K562 (cell line): ENCODE data around the gene EIF4E2. TPM values are rescaled to one million over a fixed set of nuclear protein-coding genes. Genes with fewer than 3 reads are reported as not detected.

Source experiments
- BHLHE40 ChIP-seq: IDR thresholded peaks from 2 replicates; pipeline ENCODE4 v1.6.1; 2011; ENCODE audit warnings: low read length, improper control_type of control experiment
- BMI1 ChIP-seq: fragments of 150-350 bp; IDR thresholded peaks from 2 replicates; pipeline ENCODE4 v1.6.1; 2014; ENCODE audit warnings: low read length
- CBX3 ChIP-seq, 2 experiments: IDR thresholded peaks; 1 replicate in 1 of 2; 2 replicates in 1 of 2; pipeline ENCODE4 v1.6.1; 2012; ENCODE audit warnings: inconsistent platforms in 2 of 2, low read length in 2 of 2, borderline replicate concordance in 1 of 2, control low read depth in 1 of 2
- CCAR2 ChIP-seq: fragments of 200-400 bp; formaldehyde crosslinking; IDR thresholded peaks from 2 replicates; pipeline ENCODE4 v1.6.1; 2017; ENCODE audit warnings: mild to moderate bottlenecking, low read depth, low read length
- DDX20 ChIP-seq: fragments of 450-650 bp; IDR thresholded peaks from 2 replicates; pipeline ENCODE4 v1.6.1; 2016; ENCODE audit warnings: missing genetic modification characterization, low read depth, mild to moderate bottlenecking, missing compliant biosample characterization, moderate library complexity
- LARP7 ChIP-seq: fragments of 450-650 bp; IDR thresholded peaks from 2 replicates; pipeline ENCODE4 v1.6.1; 2016
- MAFF ChIP-seq: IDR thresholded peaks from 2 replicates; pipeline ENCODE4 v1.6.1; 2012; ENCODE audit warnings: low read length, improper control_type of control experiment
- NFE2 ChIP-seq: IDR thresholded peaks from 2 replicates; pipeline ENCODE4 v1.6.1; 2014; ENCODE audit warnings: antibody characterized with exemption, low read depth
- NR2F6 ChIP-seq: fragments of 450-650 bp; formaldehyde crosslinking; IDR thresholded peaks from 2 replicates; pipeline ENCODE4 v1.4.0; 2020; ENCODE audit warnings: mild to moderate bottlenecking
- NUFIP1 ChIP-seq: fragments of 450-650 bp; IDR thresholded peaks from 2 replicates; pipeline ENCODE4 v1.6.1; 2018; ENCODE audit not compliant: partially characterized antibody
- PRMT5 ChIP-seq: sonication (generic); formaldehyde crosslinking; IDR thresholded peaks from 2 replicates; pipeline ENCODE4 v1.5.0; 2020; ENCODE audit warnings: missing genetic modification reagents
- RCOR1 ChIP-seq, 2 experiments: IDR thresholded peaks; 2 replicates each; pipeline ENCODE4 v1.6.1; 2012; ENCODE audit warnings: low read depth in 2 of 2, low read length in 2 of 2, borderline replicate concordance in 1 of 2, improper control_type of control experiment in 1 of 2
- SAP30 ChIP-seq: fragments of 200-600 bp; sonication (generic); IDR thresholded peaks from 2 replicates; pipeline ENCODE4 v1.6.1; 2012; ENCODE audit warnings: borderline replicate concordance, low read depth, mild to moderate bottlenecking, moderate library complexity, low read length, control low read depth, inconsistent platforms; ENCODE audit not compliant: insufficient read depth, poor library complexity, severe bottlenecking
- SMAD1 ChIP-seq: fragments of 150-350 bp; IDR thresholded peaks from 2 replicates; pipeline ENCODE4 v1.6.1; 2014; ENCODE audit warnings: low read length, low read depth; ENCODE audit not compliant: partially characterized antibody
- TRIM25 ChIP-seq: fragments of 450-650 bp; IDR thresholded peaks from 2 replicates; pipeline ENCODE4 v1.7.0; 2016; ENCODE audit warnings: borderline replicate concordance
- TSHZ1 ChIP-seq: fragments of 250-450 bp; sonication (Bioruptor Pico); IDR thresholded peaks from 2 replicates; pipeline ENCODE4 v1.4.0; 2020; ENCODE audit warnings: mild to moderate bottlenecking, moderate library complexity
- ZBTB7A ChIP-seq: IDR thresholded peaks from 2 replicates; pipeline ENCODE4 v1.6.1; 2011; ENCODE audit warnings: low read depth, mild to moderate bottlenecking, low read length, moderate library complexity, borderline replicate concordance; ENCODE audit not compliant: control insufficient read depth
- ZFX ChIP-seq: sonication (generic); formaldehyde crosslinking; IDR thresholded peaks from 2 replicates; pipeline ENCODE4 v1.8.0; 2022; ENCODE audit warnings: mild to moderate bottlenecking, missing genetic modification reagents, moderate library complexity
- ZNF143 ChIP-seq: sonication (generic); formaldehyde crosslinking; IDR thresholded peaks from 2 replicates; pipeline ENCODE4 v1.9.0; 2022; ENCODE audit warnings: mild to moderate bottlenecking, missing genetic modification reagents
- ZNF274 ChIP-seq: IDR thresholded peaks from 2 replicates; pipeline ENCODE4 v1.6.1; 2011; ENCODE audit warnings: low read depth, mild to moderate bottlenecking, low read length, moderate library complexity, borderline replicate concordance
- ZNF449 ChIP-seq: fragments of 250-450 bp; sonication (Bioruptor Pico); IDR thresholded peaks from 2 replicates; pipeline ENCODE4 v1.8.0; 2022; ENCODE audit warnings: moderate library complexity, mild to moderate bottlenecking, inconsistent platforms
- ZNF785 ChIP-seq: fragments of 250-450 bp; sonication (Bioruptor Pico); IDR thresholded peaks from 2 replicates; pipeline ENCODE4 v1.4.0; 2020; ENCODE audit warnings: mild to moderate bottlenecking
- polyA plus RNA-seq, 8 experiments: library from polyadenylated mRNA; depleted of rRNA in 4 of 8; stranded (reverse) in 5 of 8; unstranded in 3 of 8; fragments of >200 nt; fragmentation: Nextera tagmentation in 2 of 8; fragmentation: Illumina TruSeq in 1 of 8; extraction: Ambion mirVana in 2 of 8; extraction: Trizol in 1 of 8; gene quantifications; 2 replicates each; pipeline versions ENCODE4 v1.2.1 to v1.2.3, GENCODE V29; 2011 to 2014; ENCODE audit warnings: inconsistent platforms in 1 of 8, missing spikeins in 1 of 8
- total RNA-seq, 7 experiments: library from RNA; depleted of rRNA in 6 of 7; stranded (reverse); fragments of >200 nt in 6 of 7; fragmentation: Illumina TruSeq in 2 of 7; extraction: Trizol in 2 of 7; gene quantifications; 2 replicates each; pipeline versions ENCODE4 v1.2.1 to v1.2.3, GENCODE V29; 2011 to 2021; ENCODE audit warnings: low replicate concordance in 1 of 7

EIF4E2 gene
- total and polyA plus RNA-seq, 9 of the 15 experiments (the other 6 are each of a cell fraction or from before 2014, with no cell fraction given): 33.9 to 169 (median 77.5) TPM

- TF ChIP-seq TSHZ1 (CRISPR knock-in tag) (no peak), ZBTB7A (peak; percentile 95), SMAD1 (no peak), TRIM25 (no peak), CCAR2 (no peak), ZNF449 (CRISPR knock-in tag) (no peak), ZFX (CRISPR knock-in tag) (peak; percentile 83), SAP30 (peak; percentile 47), NUFIP1 (no peak), NFE2 (no peak; the same call in 1 of the 2 replicates), ZNF143 (CRISPR knock-in tag) (no peak), ZNF785 (CRISPR knock-in tag) (no peak), ZNF274 (no peak), CBX3 (IDR thresholded peaks at IDR 0.05; ENCODE audit: borderline replicate concordance in 1 of 2, low read length in 2 of 2) (peak in 1 of 2 experiments; percentile 82; a peak in 2 of 3 replicates), DDX20 (tag) (no peak), BHLHE40 (peak; percentile 80), RCOR1 (IDR thresholded peaks at IDR 0.05; ENCODE audit: borderline replicate concordance in 1 of 2, low read depth in 2 of 2, low read length in 2 of 2) (peak in 1 of 2 experiments; percentile 78; a peak in 2 of 4 replicates), LARP7 (no peak), PRMT5 (CRISPR knock-in tag) (no peak), BMI1 (no peak), MAFF (no peak), NR2F6 (no peak)
These were observed at the start of gene EIF4E2, which contains the start of gene TIGD1 (continued) for GRCh38 chr2:232550354-232551249.
